ENCODE measurements around the gene NFIB. TPM values are rescaled to one million over a fixed set of nuclear protein-coding genes. Genes with fewer than 3 reads are reported as not detected.

The NFIB gene
- total RNA-seq, 2 donors from 2014 or later, result 5.3 to 14.1 TPM

DNA sequence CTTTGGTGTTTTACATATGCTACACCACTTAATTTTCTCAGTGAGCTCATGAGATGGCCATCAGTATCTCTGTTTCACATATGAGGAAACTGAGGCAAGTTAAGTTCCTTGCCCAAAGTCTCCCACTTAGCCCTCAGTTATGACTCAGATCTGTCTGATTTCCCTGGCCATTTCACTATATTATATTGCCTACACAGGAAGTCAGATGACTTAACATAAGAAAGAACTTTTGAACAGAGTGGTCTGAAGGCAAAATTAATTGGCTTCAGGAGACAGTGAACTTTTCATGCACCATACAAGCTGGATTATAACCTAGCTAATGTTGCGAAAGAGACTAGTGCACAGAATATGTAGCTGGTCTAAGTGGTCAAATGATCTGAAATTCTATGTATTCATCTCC lies 221.6 kb downstream of the NFIB start:
- H3K27ac Mint-ChIP-seq, result no peak overlapping the region
- H3K9ac ChIP-seq (ENCODE audit: extremely low read depth, low read length, poor library complexity, severe bottlenecking), result no peak overlapping the region
- no peak overlapping the region for H3K4me3 Mint-ChIP-seq
- no peaks in the 10 kb centered on the region for H3K27me3 ChIP-seq (ENCODE audit: control insufficient read depth, insufficient read depth, low read length, poor library complexity, severe bottlenecking)
- no peaks in the 10 kb centered on the region for H3K36me3 ChIP-seq (ENCODE audit: control insufficient read depth, insufficient read depth, low read length)
- DNase-seq, result no peak
- WGBS, 2 experiments (ENCODE audit: insufficient coverage in 1 of 2, insufficient read length in 1 of 2), result 94% methylated on average over 1 of the region's 1 CpG; no CpG with 5 or more reads in 1 of the 2 experiments
- no peak overlapping the region for H3K4me3 ChIP-seq (ENCODE audit: low read length)
- H3K9me3 ChIP-seq (ENCODE audit: control insufficient read depth, low read length), result no peaks in the 10 kb centered on the region
- TF ChIP-seq, protein P1, sequence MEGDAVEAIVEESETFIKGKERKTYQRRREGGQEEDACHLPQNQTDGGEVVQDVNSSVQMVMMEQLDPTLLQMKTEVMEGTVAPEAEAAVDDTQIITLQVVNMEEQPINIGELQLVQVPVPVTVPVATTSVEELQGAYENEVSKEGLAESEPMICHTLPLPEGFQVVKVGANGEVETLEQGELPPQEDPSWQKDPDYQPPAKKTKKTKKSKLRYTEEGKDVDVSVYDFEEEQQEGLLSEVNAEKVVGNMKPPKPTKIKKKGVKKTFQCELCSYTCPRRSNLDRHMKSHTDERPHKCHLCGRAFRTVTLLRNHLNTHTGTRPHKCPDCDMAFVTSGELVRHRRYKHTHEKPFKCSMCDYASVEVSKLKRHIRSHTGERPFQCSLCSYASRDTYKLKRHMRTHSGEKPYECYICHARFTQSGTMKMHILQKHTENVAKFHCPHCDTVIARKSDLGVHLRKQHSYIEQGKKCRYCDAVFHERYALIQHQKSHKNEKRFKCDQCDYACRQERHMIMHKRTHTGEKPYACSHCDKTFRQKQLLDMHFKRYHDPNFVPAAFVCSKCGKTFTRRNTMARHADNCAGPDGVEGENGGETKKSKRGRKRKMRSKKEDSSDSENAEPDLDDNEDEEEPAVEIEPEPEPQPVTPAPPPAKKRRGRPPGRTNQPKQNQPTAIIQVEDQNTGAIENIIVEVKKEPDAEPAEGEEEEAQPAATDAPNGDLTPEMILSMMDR (conservative IDR thresholded peaks at IDR 0.05), result no peak
- no peak overlapping the region for H3K27ac ChIP-seq (ENCODE audit: low read depth, low read length)
- H3K27me3 Mint-ChIP-seq (ENCODE audit: insufficient read depth), result no peaks in the 10 kb centered on the region
- H3K9me3 Mint-ChIP-seq, result no peaks in the 10 kb centered on the region
- H3K4me1 Mint-ChIP-seq, result peaks cover 34% of the 10 kb centered on the region
- H3K36me3 Mint-ChIP-seq (ENCODE audit: low read depth), result no peaks in the 10 kb centered on the region
- no peaks in the 10 kb centered on the region for H3K4me1 ChIP-seq (ENCODE audit: control insufficient read depth, insufficient read depth, low read length)

DNA sequence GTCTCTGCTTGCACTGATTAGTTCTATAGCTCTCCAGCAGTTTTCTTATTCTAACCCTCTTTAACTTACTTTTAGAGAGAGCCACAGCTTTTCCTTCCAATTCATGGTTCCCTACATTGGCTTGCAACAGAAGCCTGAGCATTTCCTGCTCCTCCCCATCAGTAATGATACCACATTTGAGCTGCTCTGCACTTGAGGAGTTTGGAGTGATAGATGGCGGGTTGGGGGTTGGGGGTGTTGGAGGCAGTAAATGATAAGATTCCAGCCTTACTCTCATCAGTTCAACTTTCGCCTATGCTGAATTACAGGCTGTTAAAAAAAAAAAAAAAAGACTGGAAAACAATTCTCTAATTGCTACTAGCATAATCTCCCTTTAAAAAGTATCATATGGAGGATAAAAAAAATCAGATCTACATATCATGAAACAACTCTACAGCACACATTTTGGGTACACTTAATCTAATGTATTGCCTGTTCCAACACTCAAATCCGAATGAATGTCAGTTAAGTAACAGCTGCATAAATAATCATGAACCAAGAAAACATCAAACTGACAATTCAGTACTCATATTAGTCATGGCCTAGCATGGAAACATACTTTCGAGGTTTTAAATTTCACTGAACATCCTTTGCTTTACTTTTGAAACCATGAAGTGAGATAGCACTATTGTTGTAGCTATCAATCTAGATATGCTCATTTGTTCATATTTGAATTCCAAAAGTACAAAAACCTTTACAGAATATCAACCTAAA lies 224.7 kb downstream of the NFIB start:
- TF ChIP-seq, protein P1 (conservative IDR thresholded peaks at IDR 0.05), result no peak
- no peaks in the 10 kb centered on the region for H3K9me3 Mint-ChIP-seq
- no peak overlapping the region for H3K27ac Mint-ChIP-seq
- no peak for DNase-seq
- Histone ChIP-seq H3K4me1 (ENCODE audit: control insufficient read depth, insufficient read depth, low read length) (no peaks in the 10 kb centered on the region), H3K4me3 (ENCODE audit: low read length) (no peak overlapping the region), H3K27ac (ENCODE audit: low read depth, low read length) (no peak overlapping the region), H3K36me3 (ENCODE audit: control insufficient read depth, insufficient read depth, low read length) (no peaks in the 10 kb centered on the region), H3K9ac (ENCODE audit: extremely low read depth, low read length, poor library complexity, severe bottlenecking) (no peak overlapping the region), H3K27me3 (ENCODE audit: control insufficient read depth, insufficient read depth, low read length, poor library complexity, severe bottlenecking) (no peaks in the 10 kb centered on the region), H3K9me3 (ENCODE audit: control insufficient read depth, low read length) (no peaks in the 10 kb centered on the region)
- 80 to 83% methylated on average over 1 to 2 of the region's 4 CpGs for WGBS, 2 experiments (ENCODE audit: insufficient coverage in 1 of 2, insufficient read length in 1 of 2)
- H3K4me1 Mint-ChIP-seq, result peaks cover 17% of the 10 kb centered on the region
- no peaks in the 10 kb centered on the region for H3K27me3 Mint-ChIP-seq (ENCODE audit: insufficient read depth)
- H3K36me3 Mint-ChIP-seq (ENCODE audit: low read depth), result no peaks in the 10 kb centered on the region
- no peak overlapping the region for H3K4me3 Mint-ChIP-seq

DNA sequence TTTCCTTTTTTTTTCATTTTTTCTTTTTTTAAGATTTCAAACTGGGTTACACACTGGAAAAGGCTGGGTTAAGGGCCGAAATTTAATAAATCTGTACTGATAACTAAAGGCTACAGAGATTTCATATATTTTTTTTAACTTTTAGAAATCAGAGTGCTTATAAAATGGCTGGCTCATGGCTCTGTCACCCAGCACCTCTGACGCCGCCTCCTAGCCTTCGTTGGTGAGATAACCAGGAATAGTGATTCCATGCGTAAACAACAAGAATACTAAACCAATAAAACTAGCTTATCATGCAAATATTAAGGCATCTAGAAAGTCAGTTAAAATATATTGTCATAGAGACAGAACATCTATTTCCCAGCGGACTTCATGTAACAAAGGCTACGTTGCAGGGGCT lies 226.4 kb downstream of the NFIB start:
- Mint-ChIP-seq H3K27me3 (ENCODE audit: insufficient read depth) (no peaks in the 10 kb centered on the region), H3K4me1 (peaks cover 17% of the 10 kb centered on the region), H3K4me3 (no peak overlapping the region), H3K27ac (no peak overlapping the region), H3K36me3 (ENCODE audit: low read depth) (no peaks in the 10 kb centered on the region), H3K9me3 (no peaks in the 10 kb centered on the region)
- H3K36me3 ChIP-seq (ENCODE audit: control insufficient read depth, insufficient read depth, low read length), result no peaks in the 10 kb centered on the region
- H3K27ac ChIP-seq (ENCODE audit: low read depth, low read length), result no peak overlapping the region
- WGBS, 2 experiments (ENCODE audit: insufficient coverage in 1 of 2, insufficient read length in 1 of 2), result 77 to 83% methylated on average over 2 to 7 of the region's 7 CpGs
- no peaks in the 10 kb centered on the region for H3K4me1 ChIP-seq (ENCODE audit: control insufficient read depth, insufficient read depth, low read length)
- TF ChIP-seq, protein P1 (conservative IDR thresholded peaks at IDR 0.05), result no peak
- no peak overlapping the region for H3K4me3 ChIP-seq (ENCODE audit: low read length)
- no peak overlapping the region for H3K9ac ChIP-seq (ENCODE audit: extremely low read depth, low read length, poor library complexity, severe bottlenecking)
- no peak for DNase-seq
- H3K9me3 ChIP-seq (ENCODE audit: control insufficient read depth, low read length), result no peaks in the 10 kb centered on the region
- H3K27me3 ChIP-seq (ENCODE audit: control insufficient read depth, insufficient read depth, low read length, poor library complexity, severe bottlenecking), result no peaks in the 10 kb centered on the region

All from endodermal cell (in vitro differentiated cells).